GM12872 (cell line): ENCODE data around the gene TTF2.

Experiments used
- TF ChIP-seq, protein P1 (sequence below): IDR thresholded peaks from 3 replicates; pipeline ENCODE4 v1.5.1; 2011; ENCODE audit warnings: low read depth, mild to moderate bottlenecking, low read length, moderate library complexity; ENCODE audit not compliant: insufficient read depth

The TTF2 gene

DNA sequence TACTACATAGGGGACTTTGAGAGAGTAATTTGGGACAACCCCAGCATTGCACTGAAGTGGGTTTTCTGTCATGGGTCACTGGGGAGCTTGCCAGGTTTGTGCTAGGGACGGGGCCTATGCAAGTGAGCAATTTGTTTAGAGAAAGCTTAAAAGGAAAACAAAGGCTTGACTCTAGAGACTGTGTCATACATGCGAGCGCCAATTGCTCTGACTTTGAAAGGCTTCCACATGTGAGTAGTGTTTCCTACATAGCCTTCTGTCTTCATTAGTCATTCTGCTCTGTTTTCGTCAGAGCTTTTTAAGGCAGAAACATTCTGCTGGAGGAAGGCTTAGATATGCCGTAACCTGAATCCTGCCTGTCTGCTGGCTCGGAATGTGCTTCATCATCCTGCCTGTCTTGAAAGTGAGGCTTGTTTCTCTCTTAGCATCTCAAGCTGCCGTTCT, 33.0 kb downstream of the TTF2 start:
- TF ChIP-seq, protein P1, sequence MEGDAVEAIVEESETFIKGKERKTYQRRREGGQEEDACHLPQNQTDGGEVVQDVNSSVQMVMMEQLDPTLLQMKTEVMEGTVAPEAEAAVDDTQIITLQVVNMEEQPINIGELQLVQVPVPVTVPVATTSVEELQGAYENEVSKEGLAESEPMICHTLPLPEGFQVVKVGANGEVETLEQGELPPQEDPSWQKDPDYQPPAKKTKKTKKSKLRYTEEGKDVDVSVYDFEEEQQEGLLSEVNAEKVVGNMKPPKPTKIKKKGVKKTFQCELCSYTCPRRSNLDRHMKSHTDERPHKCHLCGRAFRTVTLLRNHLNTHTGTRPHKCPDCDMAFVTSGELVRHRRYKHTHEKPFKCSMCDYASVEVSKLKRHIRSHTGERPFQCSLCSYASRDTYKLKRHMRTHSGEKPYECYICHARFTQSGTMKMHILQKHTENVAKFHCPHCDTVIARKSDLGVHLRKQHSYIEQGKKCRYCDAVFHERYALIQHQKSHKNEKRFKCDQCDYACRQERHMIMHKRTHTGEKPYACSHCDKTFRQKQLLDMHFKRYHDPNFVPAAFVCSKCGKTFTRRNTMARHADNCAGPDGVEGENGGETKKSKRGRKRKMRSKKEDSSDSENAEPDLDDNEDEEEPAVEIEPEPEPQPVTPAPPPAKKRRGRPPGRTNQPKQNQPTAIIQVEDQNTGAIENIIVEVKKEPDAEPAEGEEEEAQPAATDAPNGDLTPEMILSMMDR = no peak

DNA sequence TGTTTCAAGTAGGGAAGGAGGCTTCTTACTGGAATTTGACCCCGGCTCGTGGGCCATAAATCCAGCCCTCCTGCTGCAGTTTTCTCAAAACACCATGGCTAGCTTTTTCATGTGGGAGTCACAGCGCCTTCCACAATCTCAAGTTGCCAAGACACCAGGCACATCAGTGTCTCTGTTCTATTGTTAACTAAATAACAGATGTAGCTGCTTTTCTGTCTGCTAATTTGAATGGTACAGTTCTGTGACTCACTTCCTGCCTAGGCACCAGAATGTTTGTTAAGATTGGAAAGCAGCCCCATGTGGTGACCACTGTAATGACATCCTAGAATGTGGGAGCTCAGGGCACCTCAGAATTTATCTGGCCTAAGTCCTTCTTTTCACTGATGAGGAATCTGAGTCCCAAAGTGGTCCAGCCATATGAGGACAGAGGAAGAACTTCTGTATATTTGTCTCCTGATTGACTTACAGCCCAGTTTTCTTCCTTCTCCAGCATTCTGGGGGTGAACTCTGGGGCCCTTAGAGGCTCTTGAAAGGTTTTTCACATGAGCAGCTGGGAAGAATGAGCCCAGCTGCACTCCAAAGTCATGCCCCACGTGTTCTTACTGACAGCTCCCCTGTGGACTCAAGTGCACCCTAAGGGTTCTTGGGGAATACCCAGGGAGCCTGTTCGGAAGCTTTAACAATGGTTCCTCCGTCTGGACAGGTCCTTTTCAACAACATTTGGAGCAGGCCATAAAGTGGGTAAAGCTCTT, 33.9 kb downstream of the TTF2 start:
- TF ChIP-seq, protein P1 = peak; percentile 47; the same call in 2 of the 3 replicates

DNA sequence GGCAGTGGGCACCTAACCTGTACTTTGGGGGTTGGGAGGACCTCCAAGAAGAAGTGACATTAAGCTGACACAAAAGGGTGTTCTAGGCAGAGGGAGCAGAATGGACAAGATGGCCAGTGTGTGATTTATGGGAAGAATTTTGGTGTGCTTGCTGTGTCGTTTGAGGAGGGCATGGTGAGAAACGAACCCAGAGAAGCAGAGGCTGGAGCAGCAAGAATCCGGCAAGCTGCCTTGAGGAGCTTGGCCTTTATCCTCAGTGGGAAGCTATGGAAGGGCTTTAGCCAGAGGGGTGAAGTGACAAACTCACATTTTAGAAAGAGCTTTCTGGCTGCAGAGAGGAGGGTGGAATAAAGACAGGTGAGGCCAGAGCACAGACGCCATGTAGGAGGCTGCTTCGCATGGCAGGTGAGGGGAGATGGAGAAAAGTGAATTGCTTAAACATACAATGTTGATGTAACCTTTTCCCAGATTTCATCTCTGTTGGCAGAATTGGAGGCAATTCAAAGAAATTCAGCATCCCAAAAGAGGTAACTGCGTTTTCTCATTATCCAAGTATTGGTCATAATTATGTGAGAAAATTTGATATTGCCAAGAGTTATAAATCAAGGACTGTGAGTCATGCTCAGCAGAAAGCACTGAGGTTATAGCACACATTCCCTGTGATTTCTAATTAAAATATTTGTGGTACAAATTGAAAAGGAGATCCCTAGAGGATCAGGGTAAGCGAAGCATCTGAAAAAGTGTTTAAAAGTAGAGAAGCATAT, 34.9 kb downstream of the TTF2 start:
- TF ChIP-seq, protein P1 = no peak

DNA sequence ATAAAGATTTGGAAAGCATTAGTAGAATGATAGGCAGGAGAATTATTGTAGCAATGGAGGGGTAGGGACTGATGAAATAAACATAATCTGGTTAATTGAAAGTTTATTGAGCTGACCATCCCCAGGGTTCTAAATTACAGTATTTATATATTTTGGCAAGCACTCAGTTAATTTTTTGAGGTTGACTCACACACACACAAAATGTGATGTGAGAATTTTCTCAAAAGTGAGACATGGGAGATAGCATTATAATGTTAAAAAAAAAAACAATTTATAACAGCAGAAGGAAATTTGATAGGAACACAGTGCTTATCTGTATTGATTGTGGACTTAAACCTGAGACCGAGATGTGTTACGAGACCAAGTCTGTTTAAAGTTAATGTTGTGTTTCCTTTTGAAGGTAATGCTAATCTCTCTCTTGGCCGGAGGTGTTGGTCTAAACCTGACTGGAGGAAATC, 36.9 kb downstream of the TTF2 start:
- TF ChIP-seq, protein P1 = no peak

DNA sequence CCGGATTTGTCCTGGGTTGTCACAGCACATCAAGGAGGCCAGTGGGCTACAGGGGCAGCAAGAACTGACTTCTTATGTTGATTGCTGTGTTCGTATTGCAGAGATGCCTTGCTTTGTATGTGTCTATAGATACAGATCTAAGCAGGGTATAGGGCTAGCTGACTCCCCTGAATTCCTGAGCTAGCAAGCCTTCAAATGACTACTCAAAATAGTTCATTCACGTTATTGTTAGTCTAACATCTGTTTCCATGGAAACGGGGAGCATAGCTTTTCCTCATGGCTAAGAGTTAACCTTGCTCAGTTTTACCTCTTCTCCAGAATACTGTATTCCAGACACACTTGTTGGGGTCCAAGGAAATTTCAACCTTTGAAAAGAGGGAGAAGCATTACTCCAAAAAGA, 37.3 kb downstream of the TTF2 start:
- TF ChIP-seq, protein P1 = no peak

DNA sequence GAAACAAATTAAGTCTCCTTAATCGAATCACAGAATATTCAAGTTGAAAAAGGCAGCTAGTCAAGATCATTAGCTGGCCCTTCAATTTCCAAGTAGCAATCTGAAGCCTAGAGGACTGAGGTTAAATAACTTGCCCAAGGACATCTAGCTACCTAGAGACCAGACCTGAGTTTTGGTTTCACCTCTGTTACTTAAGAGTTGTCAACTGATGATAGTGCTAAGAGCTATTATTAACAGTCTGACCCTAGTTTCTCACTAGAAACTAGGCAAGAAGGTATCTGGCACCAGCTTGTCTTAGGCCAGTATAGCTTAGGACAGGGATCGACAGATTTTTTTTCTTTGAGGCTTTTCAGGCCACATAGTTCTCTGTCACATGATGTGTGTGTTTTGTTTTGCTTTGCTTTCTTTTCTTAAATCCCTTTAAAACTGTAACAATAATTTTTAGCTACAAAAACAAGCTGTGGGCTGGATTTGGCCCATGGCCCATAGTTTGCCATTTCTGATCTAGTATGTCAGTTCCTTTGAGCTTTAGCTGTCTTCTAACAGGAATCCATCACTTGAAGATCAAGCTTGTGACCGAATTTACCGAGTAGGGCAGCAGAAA, 38.3 kb downstream of the TTF2 start:
- TF ChIP-seq, protein P1 = no peak

DNA sequence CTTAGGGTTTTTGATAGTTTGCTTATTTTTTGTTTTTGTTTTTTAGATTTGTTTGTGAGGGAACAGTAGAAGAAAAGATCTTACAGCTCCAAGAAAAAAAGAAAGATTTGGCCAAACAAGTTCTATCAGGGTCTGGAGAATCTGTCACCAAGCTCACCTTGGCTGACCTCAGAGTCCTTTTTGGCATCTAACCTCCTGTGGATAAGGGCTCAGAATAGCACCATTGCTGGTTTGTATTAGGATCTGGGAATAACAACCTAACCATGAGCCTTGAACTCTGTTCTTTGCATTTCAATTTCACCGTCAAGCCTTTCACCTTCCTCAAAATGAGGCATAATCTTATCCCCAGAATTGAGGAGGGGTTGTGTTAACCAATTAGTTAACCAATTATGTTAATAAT, 41.2 kb downstream of the TTF2 start:
- TF ChIP-seq, protein P1 = no peak
